Measurements from ENCODE around the gene BBC3.
A peak's percentile ranks its signal among the peaks of the same experiment; 100 is the strongest.
"Not testable (repeated sequence)": the region's sequence is repeated elsewhere in the genome, so short reads cannot be mapped to it uniquely, and the experiment has no call there.

Gene BBC3, protein sequence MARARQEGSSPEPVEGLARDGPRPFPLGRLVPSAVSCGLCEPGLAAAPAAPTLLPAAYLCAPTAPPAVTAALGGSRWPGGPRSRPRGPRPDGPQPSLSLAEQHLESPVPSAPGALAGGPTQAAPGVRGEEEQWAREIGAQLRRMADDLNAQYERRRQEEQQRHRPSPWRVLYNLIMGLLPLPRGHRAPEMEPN

GRCh38 chr19:47230921-47231214, at the start of gene BBC3:
Gene BBC3, minus strand, starts transcription at chr19:47231199. Its CDS starts 2,768 bp downstream, at chr19:47228431.
- DNase-seq (ENCODE audit: low read depth in 2 of 3, low spot score in 2 of 3), result no peak

GRCh38 chr19:47280183-47280797, 49.3 kb upstream of the BBC3 start:
- peak; percentile 13 to 44 (median 37) for DNase-seq (ENCODE audit: low read depth in 2 of 3, low spot score in 2 of 3)

DNA sequence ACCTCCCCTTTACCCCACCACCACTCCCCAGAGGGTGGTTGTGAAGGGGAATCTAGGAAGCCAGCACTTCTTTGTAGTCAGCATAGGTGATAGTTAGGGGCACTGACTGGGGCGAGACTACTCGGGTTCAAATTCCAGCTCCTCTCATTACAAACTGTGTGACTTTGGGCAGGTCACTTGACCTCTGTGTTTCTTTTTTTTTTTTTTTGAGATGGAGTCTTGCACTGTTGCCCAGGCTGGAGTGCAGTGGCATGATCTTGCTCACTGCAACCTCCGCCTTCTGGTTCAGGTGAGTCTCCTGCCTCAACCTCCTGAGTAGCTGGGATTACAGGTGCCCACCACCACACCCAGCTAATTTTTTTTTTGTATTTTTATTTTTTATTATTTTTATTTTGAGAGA, 45.5 kb upstream of the BBC3 start:
- DNase-seq (ENCODE audit: low read depth in 2 of 3, low spot score in 2 of 3), result not testable (repeated sequence)

GRCh38 chr19:47275791-47276461, 44.9 kb upstream of the BBC3 start:
- DNase-seq (ENCODE audit: low read depth in 2 of 3, low spot score in 2 of 3), result no peak

DNA sequence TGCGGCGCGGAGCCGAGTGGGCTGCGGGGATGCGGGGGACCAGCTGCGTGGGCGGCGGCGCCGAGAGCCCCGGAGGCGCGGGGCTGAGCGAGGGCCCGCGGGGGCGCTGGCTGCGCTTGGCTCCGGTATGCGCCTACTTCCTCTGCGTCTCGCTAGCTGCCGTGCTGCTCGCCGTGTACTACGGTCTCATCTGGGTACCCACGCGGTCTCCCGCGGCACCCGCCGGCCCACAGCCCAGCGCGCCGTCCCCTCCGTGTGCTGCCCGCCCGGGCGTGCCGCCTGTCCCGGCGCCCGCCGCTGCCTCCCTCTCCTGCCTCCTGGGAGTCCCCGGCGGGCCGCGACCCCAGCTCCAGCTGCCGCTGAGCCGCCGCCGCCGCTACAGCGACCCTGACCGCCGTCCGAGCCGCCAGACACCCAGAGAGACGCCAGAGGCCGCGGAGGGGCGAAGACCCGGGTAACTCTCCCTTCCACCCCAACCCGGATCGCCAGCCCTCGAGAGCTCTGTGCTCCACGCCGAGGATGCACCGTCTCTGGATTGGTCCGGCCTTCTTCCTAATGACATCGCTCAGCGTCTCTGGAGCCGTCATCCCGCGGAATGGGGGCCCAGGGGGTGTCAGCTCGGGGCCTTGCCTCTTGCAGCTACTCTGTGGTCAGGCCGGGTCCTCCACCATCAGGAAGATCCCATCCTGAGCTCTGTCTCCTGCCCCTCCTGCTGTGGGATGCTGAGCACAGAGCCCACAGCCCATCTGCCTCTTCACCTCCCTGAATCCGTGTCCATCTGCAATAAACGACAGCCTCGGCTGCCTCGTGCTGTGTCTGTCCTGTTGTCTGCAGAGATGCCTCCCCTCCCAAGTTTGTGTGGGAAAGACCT, 44.1 kb upstream of the BBC3 start:
- no peak for DNase-seq (ENCODE audit: low read depth in 2 of 3, low spot score in 2 of 3)

DNA sequence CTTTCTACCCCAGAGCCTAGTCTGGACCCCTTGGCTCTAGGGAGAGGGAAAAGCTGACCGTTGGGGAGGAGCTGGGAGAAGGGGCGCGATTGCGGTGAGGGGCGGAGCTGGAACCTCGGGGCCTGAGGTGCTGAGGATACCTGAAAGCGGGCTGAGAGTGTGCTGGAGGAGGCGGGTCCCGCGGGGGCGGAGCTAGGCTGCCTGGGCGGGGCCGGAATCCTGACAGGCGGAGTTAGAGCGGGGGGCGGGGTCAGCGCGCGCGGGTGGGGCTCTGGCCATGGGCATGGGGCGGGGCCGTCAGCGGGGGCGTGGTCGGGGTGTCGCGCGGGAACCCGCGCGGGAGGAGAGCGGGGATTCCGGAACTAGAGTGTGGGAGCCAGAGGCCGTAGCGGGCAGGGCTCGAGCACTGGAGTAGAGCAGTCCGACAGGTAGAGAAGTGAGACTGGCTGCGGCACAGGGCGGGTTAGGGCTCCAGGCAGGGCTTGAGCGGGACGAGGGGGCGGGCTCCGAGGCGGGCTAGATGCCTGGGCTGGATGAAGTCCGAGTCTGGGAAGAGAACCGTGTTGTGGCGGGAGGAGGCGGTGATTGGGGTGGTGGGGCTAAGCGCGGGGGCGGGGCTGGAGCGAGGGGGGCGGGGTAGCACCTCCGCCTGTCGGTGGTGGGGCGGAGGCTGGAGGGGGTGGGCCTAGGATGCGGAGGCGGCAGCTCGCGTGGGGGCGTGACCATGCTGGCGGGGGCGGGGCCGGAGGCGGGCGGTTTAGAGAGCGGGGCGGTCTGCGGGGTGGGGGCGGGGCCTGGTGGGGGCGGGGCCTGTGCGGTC, 43.3 kb upstream of the BBC3 start, which contains the start of gene INAFM1:
Gene INAFM1 (plus strand): TSS at position 815 of the 820 bp plus-strand sequence. CDS start 35 bp downstream, outside the sequence.
- DNase-seq (ENCODE audit: low read depth in 2 of 3, low spot score in 2 of 3), result peak; percentile 98 to 100 (median 100)

DNA sequence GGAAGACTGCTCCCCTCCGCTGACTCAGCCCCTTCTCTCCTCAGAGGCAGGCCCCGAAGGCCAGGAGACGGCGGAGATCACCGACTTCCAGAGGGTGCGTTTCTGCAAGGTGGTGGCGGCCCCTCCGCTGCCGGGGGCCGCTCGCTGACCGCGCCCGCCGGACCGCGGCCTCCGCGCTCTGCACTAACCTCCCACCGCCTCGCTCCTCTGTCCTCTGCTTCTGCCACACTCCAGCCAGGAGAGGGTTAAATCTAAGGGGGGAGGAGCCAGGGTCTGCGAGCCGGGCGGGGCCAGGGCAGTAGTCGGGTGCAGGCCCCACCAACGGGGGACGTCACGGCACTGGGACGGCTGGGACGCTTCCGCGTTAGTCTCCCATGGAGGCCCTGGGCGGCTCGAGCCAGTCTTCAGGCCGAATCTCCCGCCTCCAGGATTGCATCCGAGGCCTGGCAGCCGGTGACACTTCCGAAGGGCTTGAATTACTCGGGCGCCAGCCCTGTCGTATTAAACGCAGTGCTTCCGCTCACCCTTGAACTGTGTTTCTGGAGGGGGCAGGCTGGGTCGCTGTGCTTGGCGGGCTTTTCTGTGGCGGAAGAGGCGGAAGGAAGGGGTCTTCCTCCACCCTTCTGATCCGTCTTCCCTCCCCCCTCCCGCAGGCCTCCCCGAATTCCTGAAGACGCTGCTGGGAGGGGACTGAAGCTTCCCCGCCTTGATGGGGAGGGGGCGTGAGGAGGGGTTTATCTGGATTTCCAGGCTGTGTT, 42.5 kb upstream of the BBC3 start:
- peak; percentile 64 to 80 (median 75) for DNase-seq (ENCODE audit: low read depth in 2 of 3, low spot score in 2 of 3)

DNA sequence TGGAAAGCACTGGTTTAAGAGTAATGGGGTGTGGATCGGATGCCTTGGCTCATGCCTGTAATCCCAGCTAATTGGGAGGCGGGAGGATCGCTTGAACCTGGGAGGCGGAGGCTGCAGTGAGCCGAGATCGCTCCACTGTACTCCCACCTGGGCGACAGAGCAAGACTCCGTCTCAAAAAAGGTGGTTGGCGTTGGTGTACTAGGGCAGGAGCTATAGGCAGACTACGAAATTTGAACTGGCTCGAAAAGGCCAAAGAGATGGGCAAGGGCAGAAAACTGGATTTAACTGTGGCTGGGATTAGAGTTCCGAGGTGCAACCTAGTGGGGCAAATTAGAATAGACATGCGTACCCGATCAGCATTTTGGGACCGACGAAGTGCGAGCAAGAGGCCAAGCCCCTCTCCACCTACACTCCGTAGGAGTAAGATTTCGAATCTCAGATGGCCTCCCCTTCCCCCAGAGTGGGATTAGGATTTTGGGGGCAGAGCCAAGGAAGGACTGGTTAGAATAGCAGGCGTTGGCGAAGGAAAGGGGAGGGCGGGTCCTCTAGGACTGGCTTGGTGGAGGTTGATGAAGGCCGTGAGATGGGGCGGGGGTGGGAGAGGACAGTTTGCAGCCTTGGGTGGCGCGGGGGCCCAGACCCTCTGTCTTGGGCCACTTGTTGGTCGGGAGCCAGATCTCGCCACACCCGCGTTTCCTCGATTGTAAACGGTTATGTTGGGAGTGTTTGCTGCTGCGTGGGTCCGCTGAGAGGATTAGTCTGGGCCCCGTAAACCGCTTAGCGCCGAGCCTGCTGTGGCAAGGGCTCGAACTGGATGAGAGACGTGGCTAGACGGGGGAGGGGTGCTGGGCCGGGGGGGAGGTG, 41.7 kb upstream of the BBC3 start:
- peak in 1 of 3 experiments; percentile 21 for DNase-seq (ENCODE audit: low read depth in 2 of 3, low spot score in 2 of 3)

GRCh38 chr19:47271949-47272348, 41.0 kb upstream of the BBC3 start:
- no peak for DNase-seq (ENCODE audit: low read depth in 2 of 3, low spot score in 2 of 3)

DNA sequence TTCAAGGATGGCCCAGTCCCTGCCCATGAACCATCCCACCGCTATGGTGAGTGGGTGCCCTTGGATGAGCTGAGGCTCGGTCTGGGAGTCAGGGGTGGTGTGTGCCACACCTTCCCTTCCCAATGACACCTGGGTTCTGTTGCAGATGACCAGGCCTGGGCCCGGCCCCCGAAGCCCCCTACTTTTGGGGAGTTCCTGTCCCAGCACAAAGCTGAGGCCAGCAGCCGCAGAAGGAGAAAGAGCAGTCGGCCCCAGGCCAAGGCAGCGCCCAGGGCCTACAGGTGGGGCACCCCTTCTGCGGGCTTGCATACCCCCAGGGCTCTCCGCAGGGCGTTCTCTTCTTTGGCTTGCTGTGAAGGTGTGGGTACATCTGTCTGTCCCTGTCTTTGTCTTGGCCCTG, 39.4 kb upstream of the BBC3 start:
- no peak for DNase-seq (ENCODE audit: low read depth in 2 of 3, low spot score in 2 of 3)

DNA sequence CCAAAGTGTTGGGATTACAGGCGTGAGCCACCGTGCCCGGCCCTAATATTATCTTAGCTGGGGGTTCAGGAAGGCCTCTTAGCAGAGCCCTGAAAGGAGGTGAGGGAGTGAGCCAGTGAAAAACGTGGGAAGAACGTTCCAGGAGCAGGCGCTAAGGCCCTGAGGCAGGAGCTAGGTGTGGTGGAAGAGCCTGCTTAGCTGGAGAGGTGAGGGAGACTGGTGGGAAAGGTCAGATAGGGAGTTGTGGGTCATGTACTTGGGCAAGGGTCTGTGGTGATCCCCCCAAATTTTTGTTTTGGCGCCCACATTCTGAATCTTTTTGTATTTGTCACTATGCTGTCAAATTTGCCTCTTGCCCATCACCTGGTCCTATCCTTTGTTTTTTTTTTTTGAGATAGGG, 38.6 kb upstream of the BBC3 start:
- no peak for DNase-seq (ENCODE audit: low read depth in 2 of 3, low spot score in 2 of 3)

- DNase-seq (ENCODE audit: low read depth in 2 of 3, low spot score in 2 of 3), result no peak
Observed at GRCh38 chr19:47268028-47268427, 37.0 kb upstream of the BBC3 start.

DNA sequence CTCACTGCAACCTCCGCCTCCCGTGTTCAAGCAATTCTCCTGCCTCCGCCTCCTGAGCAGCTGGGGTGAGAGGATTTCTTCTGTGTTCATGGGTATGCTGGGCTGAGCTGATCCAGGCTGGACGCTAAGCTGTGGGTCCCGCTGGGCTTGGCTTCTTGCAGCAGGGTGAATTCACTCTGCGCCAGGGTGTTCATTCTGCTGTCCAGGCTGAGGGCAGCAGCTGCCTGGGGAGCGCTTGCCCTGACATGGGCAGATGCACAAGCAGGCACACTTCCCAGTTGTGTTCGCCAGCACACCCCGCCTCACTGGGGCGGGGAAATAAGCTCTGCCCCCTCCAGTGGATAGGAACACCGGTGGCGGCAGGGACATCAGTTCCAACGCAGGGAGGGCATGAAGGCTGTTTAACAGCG, 36.4 kb upstream of the BBC3 start:
- no peak for DNase-seq (ENCODE audit: low read depth in 2 of 3, low spot score in 2 of 3)

GRCh38 chr19:47266401-47266941, 35.5 kb upstream of the BBC3 start:
- no peak for DNase-seq (ENCODE audit: low read depth in 2 of 3, low spot score in 2 of 3)

DNA sequence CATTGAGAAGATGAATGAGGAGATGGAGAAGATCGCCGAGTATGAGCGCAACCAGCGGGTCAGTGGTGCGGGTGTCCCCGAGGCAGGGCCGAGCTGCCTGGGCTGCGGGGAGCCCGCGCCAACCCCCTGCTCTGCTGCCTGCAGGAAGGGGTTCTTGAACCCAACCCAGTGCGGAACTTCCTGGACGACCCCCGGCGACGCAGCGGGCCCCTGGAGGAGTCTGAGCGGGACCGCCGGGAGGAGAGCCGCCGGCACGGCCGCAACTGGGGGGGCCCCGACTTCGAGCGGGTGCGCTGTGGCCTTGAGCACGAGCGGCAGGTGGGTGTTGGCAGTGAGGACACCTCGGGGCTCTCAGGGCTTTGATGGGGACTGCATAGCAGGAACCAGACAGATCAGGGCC, 33.6 kb upstream of the BBC3 start:
- no peak for DNase-seq (ENCODE audit: low read depth in 2 of 3, low spot score in 2 of 3)

GRCh38 chr19:47261946-47262793, 31.2 kb upstream of the BBC3 start:
- DNase-seq (ENCODE audit: low read depth in 2 of 3, low spot score in 2 of 3), result not testable (repeated sequence)

DNA sequence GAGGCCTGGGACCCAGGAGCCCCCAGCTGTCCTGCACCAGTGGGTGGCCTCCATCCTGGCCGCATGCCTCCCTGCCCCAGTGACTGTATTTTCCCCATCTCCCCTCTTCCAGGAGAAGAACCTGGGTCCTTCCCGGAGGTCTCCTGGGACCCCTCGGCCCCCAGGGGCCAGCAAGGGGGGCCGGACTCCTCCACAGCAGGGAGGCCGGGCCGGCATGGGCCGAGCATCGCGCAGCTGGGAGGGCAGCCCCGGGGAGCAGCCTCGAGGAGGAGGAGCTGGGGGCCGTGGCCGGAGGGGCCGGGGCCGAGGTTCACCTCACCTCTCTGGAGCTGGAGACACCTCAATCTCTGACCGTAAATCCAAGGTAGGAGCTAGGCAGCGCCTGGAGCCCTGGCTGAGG, 29.5 kb upstream of the BBC3 start:
- DNase-seq (ENCODE audit: low read depth in 2 of 3, low spot score in 2 of 3), result no peak

Data from activated CD8-positive, alpha-beta memory T cell treated with anti-CD3 and anti-CD28 coated beads for 48 hours (primary cell).